Measurements from ENCODE around the gene PKD1.

The PKD1 gene

DNA sequence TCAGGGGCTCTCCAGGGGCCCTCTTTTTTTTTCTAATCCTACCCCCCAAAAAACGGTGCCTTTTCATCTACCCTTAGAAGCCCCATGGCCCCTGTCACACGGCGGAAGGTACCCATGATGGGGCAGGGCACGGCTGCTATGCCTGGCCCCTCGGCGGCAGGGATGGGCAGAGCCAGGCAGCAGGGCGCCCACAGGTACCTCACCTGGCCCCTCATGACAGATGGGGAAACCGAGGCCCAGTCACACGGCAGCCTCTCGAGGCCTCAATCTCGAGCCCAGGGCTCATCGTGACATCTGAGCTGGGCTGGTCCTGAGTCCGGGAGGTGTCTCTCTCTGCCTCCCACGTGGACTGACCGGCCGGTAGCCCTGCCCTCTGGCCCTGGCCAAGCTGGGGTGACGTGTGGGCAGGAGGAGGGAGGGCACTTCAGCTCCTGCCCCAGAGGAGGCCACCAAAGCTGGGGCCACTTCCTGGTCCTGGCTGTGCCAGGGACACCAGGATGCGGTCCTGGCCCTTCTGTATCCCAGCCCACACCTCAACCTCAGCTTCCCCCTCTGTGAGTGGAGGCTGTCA lies 31.5 kb upstream of the PKD1 start:
- DNase-seq = no peak

DNA sequence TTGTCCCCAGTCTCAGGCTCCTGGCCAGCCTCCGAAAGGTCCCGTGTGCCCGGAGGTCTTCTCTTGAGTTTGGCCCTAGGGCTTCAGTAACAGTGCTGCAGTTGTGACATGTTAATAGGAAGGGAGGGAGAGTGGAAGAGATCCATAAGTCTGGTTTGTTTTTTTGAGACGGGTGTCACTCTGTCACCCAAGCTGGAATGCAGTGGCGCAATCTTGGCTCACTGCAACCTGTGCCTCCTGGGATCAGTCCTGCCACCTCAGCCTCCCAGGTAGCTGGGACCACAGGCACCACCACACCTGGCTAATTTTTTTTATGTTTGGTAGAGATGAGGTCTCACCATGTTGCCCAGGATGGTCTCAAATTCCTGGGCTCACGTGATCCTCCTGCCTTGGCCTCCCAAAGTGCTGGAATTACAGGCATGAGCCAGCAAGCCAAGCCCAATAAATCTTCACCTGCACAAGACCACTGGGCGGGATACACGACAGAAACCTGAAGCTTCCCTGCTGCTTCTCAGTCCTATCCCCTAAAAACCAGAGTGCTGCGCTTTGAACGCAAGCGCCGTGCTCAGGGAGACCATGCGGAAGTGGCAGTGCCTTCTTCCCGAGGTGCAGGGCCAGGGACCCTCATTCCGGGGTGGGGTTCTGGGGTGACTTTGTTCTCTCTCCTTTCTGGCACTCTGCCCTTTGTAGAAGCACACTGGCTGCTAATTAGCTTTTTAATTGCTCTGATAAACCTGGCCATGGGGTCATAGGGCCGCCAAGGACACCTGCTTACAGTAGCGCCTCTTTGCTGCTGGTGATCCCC lies 30.8 kb upstream of the PKD1 start:
- DNase-seq = no peak

DNA sequence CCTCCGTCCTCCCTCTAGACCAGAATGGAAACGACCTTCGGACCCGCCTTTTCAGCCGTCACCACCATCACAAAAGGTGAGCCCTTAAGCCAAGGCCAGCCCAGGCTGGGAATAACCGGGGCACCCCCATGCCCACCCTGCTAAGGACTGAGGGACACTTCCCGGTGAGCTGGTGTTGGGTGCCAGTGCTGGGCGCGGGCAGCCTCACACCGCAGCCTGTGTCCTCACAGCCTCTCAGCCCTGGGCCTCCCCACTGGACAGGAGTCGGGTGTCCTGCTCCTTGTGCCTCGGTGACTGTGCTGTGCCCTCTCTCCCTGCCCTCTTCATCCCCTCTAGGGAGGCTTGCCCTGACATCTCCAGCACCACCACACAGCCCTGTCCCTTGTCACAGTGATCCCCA lies 30.2 kb upstream of the PKD1 start:
- DNase-seq = no peak

DNA sequence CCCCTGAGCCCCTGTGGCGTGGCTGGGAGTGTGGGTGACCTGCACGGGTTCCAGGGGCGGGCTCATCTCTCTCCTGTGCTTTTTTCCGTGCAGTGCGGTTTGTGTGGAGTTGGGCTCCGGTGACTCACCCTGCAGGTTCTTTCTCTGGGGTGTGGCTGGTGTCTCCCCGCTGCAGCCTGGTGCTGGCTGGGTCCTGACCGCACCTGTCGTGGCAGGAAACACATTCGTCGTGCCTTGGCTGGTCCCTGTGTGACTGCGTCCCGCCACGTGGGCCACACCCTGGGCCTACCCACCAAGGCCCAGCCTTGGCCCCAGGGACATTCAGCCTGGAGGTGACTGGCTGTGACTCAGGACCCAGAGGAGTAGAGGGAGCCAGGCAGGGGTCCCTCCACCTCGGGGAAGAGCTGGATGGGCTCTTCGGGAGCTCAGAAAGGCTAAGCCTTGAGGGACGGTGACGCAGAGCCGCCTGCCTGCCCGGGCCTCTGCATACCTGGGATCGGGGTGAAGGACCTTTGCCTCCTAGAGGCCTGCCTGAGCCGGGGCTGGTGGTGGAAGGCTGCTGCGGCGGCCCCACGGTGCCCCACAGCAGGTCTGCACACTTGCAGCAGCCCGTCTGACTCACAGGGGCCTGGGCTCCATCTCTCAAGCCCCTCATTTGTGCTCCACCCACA lies 27.6 kb upstream of the PKD1 start:
- no peak for DNase-seq

DNA sequence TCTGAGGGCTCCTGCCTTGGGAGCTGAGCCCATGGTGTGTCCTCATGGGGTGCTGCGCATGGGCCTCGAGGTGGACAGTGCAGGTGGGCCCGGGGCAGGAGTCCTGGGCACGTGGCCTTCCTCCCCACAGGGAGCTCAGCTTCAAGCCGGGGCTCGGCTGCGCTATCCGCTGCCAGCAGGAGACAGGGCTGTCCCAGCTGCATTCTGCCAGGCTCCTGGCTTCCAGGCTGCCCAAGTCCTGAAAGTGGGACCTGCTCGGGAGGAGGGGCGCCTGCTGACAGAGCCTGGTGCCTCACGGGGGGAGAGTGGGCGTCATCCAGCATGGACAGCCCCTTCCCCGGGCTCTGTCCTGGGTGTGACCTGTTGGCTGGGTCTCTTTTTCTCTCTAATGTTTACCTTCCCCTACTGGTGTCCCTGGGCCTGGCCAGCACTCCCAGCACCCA lies 27.0 kb upstream of the PKD1 start:
- no peak for DNase-seq

DNA sequence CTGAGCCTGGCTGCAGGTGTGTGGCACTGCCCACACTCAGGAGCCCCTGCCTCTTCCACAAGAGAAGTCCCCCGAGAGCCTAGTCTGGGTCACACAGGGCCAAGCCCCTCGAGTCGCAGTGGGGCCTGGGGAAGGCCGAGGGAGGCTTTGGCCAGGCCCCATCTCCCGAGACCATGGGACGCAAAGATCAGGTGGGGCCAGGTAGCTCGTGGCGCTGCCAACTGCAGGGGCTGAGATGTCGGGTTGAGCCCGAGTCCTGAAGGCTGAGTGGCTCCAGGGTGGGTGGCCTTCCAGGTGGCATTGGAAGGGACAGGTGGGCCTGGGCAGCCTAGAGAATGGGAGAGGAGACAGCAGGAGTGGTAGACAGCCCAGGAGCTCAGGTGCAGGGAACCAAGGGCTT lies 26.2 kb upstream of the PKD1 start:
- DNase-seq = no peak

DNA sequence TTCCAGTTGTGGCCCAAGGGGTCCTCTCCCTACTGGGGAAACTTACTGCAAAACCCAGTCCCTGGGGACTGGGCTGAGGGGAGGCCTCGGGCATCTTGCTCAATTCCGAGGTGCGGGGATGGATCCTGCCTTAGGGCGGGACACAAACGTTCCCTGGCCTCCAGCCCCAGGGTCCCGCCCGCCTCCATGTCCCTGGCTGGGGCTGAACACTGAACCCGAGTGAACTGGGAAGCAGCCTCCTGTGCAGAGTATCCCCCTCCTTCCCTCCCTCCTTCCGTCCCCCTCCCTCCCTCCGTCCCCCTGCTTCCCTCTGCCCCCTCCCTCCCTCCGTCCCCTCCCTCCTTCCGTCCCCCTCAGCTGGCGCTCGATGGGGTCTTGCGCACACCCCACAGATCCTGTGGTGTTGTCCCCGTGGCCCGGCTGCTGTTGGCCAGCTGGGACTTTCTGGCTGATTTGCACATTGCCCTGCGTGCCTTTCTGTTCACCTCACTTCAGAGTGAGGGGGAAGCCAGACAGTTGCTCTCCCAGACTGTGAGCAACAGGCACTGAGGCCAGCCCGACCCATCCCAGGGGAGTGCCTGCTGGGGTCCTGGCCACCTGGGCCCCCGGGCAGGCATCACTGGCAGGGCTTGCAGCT lies 25.3 kb upstream of the PKD1 start:
- DNase-seq = no peak

DNA sequence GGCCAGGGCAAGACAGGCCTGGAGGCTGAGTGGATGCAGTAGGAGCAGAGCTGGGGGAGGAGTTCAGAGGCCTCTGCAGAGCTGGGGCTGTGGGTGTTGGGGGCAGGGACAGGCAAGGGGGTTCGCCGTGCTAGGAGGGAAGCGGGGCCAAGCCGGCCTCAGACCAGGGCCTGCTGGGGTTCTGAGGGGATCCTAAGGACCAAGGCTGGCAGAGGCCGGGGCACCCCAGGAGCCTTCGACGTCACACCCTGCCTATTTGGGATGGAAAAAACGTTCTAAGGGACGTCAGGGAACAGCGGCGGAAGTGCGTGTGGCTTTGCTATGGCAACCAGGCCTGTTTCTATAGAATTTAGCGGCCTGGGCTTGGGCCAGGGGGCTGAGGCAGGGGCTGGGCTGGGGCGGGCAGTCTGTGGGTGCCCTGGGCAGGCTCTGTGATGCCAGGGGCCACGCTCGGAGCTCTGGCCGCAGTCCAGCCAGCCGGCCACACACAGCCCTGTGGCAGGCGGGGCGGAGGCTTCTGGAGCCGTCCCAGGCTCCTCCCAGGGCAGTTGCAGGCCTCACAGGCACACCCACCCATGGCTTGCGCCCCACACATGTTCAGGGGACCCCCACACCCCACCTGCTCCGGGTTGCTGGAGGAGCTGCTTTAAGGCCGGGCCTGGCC lies 23.6 kb upstream of the PKD1 start:
- DNase-seq = peak; percentile 89

DNA sequence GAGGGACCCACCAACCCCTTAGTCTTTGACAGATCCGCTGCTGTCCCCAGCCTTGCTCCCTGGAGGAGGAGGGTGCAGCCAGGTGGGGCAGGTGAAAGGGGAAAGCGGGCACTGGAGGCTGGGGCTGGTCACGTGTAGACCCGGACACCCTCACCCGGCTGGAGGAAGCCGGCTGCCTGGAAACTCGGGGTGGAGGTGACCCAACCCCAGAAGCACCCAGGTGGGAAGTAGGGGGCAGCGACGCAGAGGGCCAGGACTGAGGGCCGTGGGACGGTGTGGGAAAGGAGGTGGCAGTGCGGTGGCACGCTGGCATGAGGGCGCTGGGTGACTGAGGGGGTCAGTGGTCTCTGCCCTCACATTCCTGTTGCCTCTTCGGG lies 22.6 kb upstream of the PKD1 start:
- no peak for DNase-seq

DNA sequence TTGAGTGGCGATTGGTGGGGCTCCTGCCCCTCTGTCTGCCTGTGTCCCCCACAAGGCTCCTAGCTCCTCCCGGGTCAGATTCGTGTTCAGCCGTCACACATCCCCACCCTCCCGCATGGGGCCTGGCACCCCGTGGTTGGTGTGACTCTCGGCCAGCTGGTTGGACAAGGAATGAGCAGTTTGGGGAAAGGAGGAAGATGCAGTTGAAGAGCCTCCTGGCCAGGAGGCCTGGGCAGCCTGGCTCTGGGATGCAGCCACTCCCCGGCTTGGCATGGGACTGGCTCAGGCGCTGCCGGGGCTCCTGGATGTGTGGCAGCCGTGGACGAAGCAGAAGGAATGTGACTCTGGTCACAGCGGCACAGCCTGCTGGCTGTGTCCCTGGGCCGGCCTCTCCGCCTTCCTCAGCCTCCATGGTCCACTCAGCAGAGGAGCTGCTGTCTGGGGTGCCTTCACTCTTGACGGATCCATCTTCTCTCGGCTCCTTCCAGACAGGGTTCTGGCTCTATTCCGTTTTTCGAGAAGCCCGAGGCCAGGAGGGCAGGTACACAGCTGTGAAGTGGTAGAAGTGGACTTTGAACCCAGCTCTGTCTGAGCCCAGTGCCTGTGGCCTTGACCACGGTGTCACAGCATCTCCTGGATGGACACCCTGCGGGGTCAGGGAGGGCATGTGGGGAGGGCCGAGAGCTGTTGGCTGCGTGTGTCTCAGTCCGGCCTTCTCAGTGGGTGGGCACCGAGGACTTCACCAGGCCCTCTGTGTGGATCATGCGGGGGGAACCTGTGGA lies 22.0 kb upstream of the PKD1 start:
- DNase-seq = no peak

DNA sequence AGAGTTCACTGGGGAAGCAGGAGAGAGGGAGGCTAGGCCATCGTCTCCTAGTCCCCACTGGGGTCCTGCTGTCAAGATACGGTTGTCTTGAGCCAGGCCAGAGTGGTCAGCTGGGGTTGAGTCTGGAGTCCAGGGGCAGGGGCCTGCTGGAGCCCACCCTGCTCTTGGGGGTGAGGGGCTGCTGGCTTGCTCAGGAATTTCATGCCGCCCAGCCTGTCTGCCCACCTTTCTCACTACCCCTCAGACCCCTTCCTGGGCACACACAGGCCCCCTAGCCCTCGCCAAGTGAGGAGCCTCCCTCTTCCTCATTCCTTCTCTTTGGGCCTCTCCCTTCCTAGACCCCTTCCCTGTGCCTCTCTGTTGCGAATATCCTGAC lies 21.1 kb upstream of the PKD1 start:
- no peak for DNase-seq

DNA sequence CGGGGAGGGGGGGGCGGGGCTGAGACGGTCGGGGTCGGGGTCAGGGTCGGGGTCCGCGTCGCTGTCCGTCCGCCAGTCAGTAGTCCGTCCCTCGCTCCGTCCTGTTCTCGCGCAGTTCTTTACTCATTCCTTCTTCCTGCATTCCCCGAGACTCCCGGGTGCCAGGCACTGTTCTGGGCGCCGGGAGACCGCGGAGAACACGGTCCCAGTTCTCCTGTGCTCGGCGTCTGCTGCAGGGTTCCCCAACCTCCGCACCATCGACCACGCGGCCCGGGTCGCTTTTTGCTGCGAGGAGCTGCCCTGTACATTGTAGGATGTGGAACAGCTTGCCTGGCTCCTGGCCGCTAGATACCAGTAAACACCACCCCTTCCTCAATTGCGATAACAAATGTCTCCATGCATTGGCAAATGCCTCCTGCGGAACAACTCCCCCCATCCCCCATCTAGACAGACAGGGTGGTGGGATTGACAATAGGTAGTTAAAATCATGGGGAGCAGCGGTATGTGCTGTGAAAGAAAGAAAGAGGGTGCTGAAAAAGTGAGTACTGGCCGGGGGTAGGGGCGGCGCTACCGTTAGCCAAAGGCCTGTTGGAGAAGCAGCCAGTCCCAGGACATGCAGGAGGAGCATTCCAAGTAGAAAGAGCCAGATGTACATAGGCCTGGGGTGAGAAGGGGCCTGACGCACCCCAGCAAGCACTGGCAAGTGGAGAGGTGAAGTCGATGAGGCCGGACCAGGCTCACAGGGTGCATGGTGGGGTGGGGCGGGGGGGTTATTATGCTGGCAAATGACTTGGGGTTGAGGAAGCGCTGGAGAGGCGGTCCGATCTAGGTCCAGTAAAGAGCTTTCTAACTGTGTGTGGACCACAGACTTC lies 20.5 kb upstream of the PKD1 start:
- DNase-seq = peak; percentile 76

DNA sequence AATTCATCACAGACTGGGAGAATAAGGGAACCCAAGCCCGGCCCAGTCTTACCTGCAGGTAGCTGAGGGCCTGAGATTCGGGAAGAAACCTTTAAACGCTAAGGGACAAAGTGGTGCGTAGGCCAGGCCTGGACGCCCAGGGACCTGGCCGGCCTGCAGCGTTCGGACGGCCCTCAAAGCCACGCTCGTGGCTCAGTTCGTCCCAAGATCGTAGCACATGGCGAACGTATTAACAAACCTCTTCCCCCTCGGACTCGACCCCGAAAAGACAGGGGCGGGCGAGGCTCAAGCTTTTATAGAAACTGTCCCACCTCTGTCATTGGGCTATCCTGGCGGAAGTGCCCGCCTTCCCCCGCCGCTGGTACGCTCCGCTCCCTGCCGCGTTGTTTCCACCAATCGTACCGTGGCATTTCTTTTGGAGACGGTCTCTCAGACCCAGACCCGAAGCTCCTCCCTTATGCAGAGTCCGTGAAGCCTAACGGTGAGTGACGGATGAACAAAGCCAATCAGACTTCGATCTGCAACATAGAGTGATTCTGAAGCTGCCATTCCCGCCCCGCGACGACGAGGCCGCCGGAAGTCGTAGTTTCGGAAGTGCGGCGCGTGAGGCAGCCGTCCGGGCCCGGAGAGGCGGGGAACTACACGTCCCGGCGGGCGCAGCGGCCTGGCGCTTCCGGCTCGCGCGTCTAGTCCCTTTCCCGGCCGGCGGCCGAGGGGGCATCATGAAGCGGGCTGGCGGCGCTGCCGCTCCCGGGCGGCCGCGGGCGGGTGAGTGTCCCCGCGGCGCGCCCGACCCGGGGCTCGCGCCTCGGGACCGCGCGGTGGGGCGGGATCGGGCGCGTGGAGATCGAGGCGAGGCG lies 19.6 kb upstream of the PKD1 start, which contains the start of gene TRAF7:
TSS of gene TRAF7 (plus strand) at position 692 of the 860 bp plus-strand sequence. CDS start 8,139 bp downstream, outside the sequence.
- DNase-seq = peak; percentile 99

DNA sequence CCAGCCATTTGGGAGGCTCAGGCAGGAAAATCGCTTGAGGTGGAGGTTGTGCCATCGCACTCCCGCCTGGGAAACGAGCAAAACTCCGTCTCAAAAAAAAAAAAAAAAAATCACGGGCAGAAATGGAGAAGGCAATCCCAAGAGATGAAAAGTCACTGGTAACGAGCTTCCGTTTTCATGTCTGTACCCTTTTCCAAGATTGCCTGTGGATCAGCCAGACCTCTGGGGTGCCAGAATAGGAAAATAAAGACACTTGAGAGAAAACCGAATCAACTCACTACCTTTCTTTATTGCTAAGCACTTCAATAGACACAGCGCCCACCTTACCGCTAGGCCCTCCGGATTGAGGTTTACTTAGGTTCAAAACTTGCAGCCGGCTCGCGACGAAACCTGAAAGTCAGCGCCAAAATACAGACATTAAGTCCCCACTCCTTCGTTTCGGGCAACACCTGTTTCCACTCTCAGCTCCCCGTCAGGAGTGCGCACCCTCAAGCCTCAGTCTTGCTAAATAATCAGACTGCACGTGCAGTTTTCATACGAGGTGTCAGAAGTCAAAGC lies 18.9 kb upstream of the PKD1 start:
- DNase-seq = no peak

DNA sequence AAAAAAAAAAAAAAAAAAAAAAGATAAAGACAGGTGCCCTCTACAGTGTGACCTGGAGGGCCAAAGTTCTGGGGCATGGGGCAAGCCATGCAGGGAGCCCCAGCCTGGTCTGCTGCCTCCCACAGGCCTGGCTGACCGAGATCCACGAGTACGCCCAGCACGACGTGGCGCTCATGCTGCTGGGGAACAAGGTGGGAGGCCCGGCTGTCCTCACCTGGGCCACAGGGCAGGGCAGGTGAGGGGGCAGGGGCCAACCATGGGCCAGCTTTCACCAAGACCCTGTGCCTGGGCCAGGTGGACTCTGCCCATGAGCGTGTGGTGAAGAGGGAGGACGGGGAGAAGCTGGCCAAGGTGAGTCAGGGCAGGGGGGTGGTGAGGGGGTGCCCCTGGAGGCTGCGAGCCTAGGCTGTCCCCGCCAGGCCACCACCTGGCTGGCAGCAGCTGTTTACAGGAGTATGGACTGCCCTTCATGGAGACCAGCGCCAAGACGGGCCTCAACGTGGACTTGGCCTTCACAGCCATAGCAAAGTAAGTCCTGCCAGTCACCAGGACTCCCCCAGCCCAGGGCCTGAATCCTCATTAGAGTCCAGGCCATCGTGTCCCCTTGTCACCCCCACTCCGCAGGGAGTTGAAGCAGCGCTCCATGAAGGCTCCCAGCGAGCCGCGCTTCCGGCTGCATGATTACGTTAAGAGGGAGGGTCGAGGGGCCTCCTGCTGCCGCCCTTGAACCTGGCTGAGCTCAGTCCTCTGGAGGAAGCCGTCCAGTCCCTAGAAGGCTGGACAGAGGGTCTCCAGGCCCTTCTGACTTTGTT lies 17.2 kb upstream of the PKD1 start:
- DNase-seq = no peak

DNA sequence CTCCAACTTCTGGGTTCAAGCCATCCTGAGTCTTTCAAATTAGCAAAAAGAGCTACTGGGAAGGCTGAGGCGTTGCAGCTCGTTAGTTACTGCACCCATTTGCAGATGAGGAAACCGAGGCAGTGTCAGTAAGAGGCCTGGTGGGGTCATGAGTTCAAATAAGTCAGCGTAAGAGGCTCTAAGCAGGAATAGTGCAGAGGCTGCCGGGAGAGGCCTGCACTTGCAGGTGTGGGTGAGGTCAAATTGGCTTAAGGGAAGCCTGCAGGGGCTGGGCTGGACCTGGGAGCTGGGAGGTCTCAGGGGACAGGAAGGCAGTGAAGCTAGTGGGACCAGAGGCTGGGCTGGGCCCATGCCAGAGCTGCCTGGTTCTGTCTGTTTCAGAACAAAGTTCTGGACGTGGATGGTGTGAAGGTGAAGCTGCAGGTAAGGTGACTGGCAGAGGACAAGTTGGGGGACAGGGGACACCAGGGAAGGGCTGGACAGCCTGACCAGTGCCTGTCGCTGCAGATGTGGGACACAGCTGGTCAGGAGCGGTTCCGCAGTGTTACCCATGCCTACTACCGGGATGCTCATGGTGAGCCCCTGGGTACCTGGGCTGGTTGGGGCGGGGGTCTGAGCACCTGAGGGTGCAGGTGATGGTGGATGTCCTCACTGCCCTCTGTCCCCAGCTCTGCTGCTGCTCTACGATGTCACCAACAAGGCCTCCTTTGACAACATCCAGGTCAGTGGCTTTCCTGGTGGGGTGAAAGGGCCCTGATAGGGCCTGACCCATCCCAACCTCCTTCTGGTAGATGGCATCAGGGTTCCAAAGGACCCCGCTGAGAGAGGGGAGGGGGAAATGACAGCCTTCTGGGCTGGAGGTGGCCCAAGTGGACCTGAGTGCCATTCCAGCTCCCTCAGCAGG lies 15.7 kb upstream of the PKD1 start:
- no peak for DNase-seq

DNA sequence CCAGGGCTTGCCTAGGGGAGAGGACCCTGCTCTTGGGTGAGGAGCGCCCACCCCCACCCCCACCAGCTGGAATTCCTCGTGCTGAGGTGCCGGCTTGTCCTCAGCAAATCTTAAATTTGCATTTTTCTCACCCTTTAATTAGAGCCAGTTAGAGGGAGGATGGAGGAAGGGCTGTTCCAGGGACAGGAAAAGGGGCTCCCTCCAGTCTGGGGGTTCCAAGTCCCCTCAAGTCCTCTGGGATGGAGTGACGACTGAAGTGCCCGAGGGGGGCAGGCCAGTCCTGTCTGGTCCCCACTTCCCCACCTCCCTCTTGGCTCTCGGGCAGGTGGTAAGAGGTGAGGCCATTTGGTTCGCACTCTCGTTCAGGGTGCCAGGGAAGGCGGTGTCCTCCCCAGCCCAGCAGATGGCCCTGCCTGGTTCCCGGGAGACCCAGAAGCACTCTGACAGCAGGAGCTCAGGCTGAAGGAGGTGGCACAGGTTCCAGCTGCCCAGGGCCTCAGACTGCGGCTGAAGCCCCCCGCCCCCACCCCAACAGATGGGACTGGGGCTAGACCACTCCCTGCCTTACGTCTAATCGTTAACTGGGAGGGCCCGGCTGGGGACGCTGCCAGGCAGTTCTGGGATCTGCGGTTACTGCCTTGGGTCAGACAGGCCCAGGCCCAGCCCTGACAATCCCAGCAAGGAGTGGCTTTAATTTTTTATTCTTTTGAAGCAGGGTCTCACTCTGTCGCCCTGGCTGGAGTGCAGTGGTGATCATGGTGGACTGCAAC lies 14.9 kb upstream of the PKD1 start:
- no peak for DNase-seq
